ENCODE measurements around the gene AFAP1L1.

AFAP1L1 gene

GRCh38 chr5:149271716-149272563 is at the start of gene AFAP1L1:
Gene AFAP1L1, plus strand, starts transcription at chr5:149271859. Its CDS starts 110 bp downstream, at chr5:149271969.
- no peak for DNase-seq

GRCh38 chr5:149223081-149223848 is 48.4 kb upstream of the AFAP1L1 start:
- DNase-seq, result no peak

- no peak for DNase-seq
Measured at GRCh38 chr5:149224282-149224681, 47.4 kb upstream of the AFAP1L1 start.

- DNase-seq, result no peak
Measured at GRCh38 chr5:149227168-149227826, 44.4 kb upstream of the AFAP1L1 start.

- no peak for DNase-seq
Measured at GRCh38 chr5:149228618-149229297, 42.9 kb upstream of the AFAP1L1 start.

- no peak for DNase-seq
Measured at GRCh38 chr5:149229298-149229937, 42.2 kb upstream of the AFAP1L1 start.

GRCh38 chr5:149235841-149236240 is 35.8 kb upstream of the AFAP1L1 start:
- no peak for DNase-seq

GRCh38 chr5:149237662-149238061 is 34.0 kb upstream of the AFAP1L1 start:
- DNase-seq, result no peak

- no peak for DNase-seq
Measured at GRCh38 chr5:149238540-149238939, 33.1 kb upstream of the AFAP1L1 start.

GRCh38 chr5:149239917-149240316 is 31.7 kb upstream of the AFAP1L1 start:
- no peak for DNase-seq

GRCh38 chr5:149240354-149240998 is 31.2 kb upstream of the AFAP1L1 start:
- DNase-seq, result peak; percentile 73

- DNase-seq, result no peak
Measured at GRCh38 chr5:149242339-149242738, 29.3 kb upstream of the AFAP1L1 start.

GRCh38 chr5:149246906-149247305 is 24.8 kb upstream of the AFAP1L1 start:
- no peak for DNase-seq

- no peak for DNase-seq
Measured at GRCh38 chr5:149247726-149248125, 23.9 kb upstream of the AFAP1L1 start.

GRCh38 chr5:149251546-149251945 is 20.1 kb upstream of the AFAP1L1 start:
- no peak for DNase-seq

GRCh38 chr5:149254506-149254905 is 17.2 kb upstream of the AFAP1L1 start:
- no peak for DNase-seq

GRCh38 chr5:149256451-149256850 is 15.2 kb upstream of the AFAP1L1 start:
- no peak for DNase-seq

- no peak for DNase-seq
Measured at GRCh38 chr5:149257131-149257530, 14.5 kb upstream of the AFAP1L1 start.

GRCh38 chr5:149257889-149258705 is 13.6 kb upstream of the AFAP1L1 start:
- DNase-seq, result no peak

GRCh38 chr5:149260761-149261160 is 10.9 kb upstream of the AFAP1L1 start:
- no peak for DNase-seq

GRCh38 chr5:149261246-149261645 is 10.4 kb upstream of the AFAP1L1 start:
- no peak for DNase-seq

All from stimulated activated CD4-positive, alpha-beta T cell treated with anti-CD3 and anti-CD28 coated beads, Interleukin-1b, Interleukin-23, amount 100 ng/mL, for 48 hours (primary cell).